IMR-90 (cell line): ENCODE data around the gene SLAMF1. TPM values are rescaled to one million over a fixed set of nuclear protein-coding genes. Genes with fewer than 3 reads are reported as not detected.

Experiments used
- ATAC-seq: fragments of 200-7000 bp; cut with Tn5 transposase; 2 replicates; pipeline ENCODE4 v1.9.1; 2020; ENCODE audit warnings: low read depth, mild to moderate bottlenecking, moderate library complexity
- BruUV-seq: library from RNA; stranded (reverse); fragments of 400-500 nt; replicated peaks from 2 replicates; lab custom pipeline; 2021; lab: Mats Ljungman, UMichigan
- CTCF ChIA-PET: fragments of 300-600 bp; formaldehyde crosslinking; extraction: SDS; loops from one replicate; lab custom pipeline; 2021; ENCODE audit warnings: antibody characterized with exemption; lab: Yijun Ruan, JAX
- POLR2A ChIA-PET: fragments of 300-600 bp; sonication (Branson Sonifier 250); formaldehyde crosslinking; loops from one replicate; lab custom pipeline; 2022; ENCODE audit warnings: antibody characterized with exemption; ENCODE audit not compliant: unreplicated experiment; lab: Charles Lee
- DNase-seq: peaks from one replicate; pipeline ENCODE4 v3.0.0; 2013
- H2AFZ ChIP-seq: replicated peaks from 2 replicates; pipeline ENCODE3; 2013; ENCODE audit warnings: low read length, mild to moderate bottlenecking; ENCODE audit not compliant: poor library complexity
- H2AK5ac ChIP-seq: 2 replicates; pipeline ENCODE4 v1.6.1; 2013; ENCODE audit warnings: low read depth, low read length, inconsistent platforms
- H2AK9ac ChIP-seq: replicated peaks from 2 replicates; pipeline ENCODE3; 2013; ENCODE audit warnings: mild to moderate bottlenecking, low read depth, low read length, moderate library complexity; ENCODE audit not compliant: poor library complexity
- H2BK120ac ChIP-seq: 2 replicates; pipeline ENCODE4 v1.6.1; 2013; ENCODE audit warnings: low read depth, low read length, inconsistent platforms
- H2BK15ac ChIP-seq: 3 replicates; pipeline ENCODE4 v1.6.1; 2013; ENCODE audit warnings: low read depth, low read length, inconsistent platforms
- H2BK20ac ChIP-seq: 2 replicates; pipeline ENCODE4 v1.6.1; 2013; ENCODE audit warnings: low read depth, mild to moderate bottlenecking, inconsistent platforms, low read length, moderate library complexity
- H2BK5ac ChIP-seq: 2 replicates; pipeline ENCODE4 v1.6.1; 2013; ENCODE audit warnings: mild to moderate bottlenecking, low read depth, low read length, inconsistent platforms; ENCODE audit not compliant: poor library complexity, severe bottlenecking
- H3K14ac ChIP-seq: replicated peaks from 2 replicates; pipeline ENCODE4 v1.6.1; 2013; ENCODE audit warnings: low read depth, low read length, inconsistent platforms
- H3K18ac ChIP-seq: 2 replicates; pipeline ENCODE4 v1.6.1; 2013; ENCODE audit warnings: low read depth, low read length, control low read depth
- H3K23ac ChIP-seq: 2 replicates; pipeline ENCODE4 v1.6.1; 2013; ENCODE audit warnings: low read depth, low read length, inconsistent platforms
- H3K27ac ChIP-seq: 2 replicates; pipeline ENCODE4 v1.5.1; 2013; ENCODE audit warnings: mild to moderate bottlenecking, control low read depth, low read length; ENCODE audit not compliant: insufficient read depth
- H3K27me3 ChIP-seq: 2 replicates; pipeline ENCODE4 v1.6.1; 2013; ENCODE audit warnings: low read length; ENCODE audit not compliant: control insufficient read depth, insufficient read depth
- H3K36me3 ChIP-seq: 2 replicates; pipeline ENCODE4 v1.6.1; 2013; ENCODE audit warnings: low read length, mixed read lengths; ENCODE audit not compliant: control insufficient read depth, insufficient read depth
- H3K4ac ChIP-seq: 2 replicates; pipeline ENCODE4 v1.6.1; 2013; ENCODE audit warnings: low read depth, low read length, inconsistent platforms
- H3K4me1 ChIP-seq: 2 replicates; pipeline ENCODE4 v1.6.1; 2013; ENCODE audit warnings: low read length, mixed read lengths; ENCODE audit not compliant: control insufficient read depth, insufficient read depth
- H3K4me2 ChIP-seq: 2 replicates; pipeline ENCODE4 v1.6.1; 2013; ENCODE audit warnings: low read depth, mild to moderate bottlenecking, control low read depth, low read length, moderate library complexity
- H3K4me3 ChIP-seq: 2 replicates; pipeline ENCODE4 v1.5.1; 2013; ENCODE audit warnings: low read depth, mild to moderate bottlenecking, control low read depth, low read length, moderate library complexity; ENCODE audit not compliant: insufficient read depth
- H3K56ac ChIP-seq: 2 replicates; pipeline ENCODE4 v1.6.1; 2013; ENCODE audit warnings: low read length, inconsistent platforms; ENCODE audit not compliant: insufficient read depth; ENCODE audit errors: extremely low read depth
- H3K79me1 ChIP-seq, 2 experiments: 2 replicates each; pipeline ENCODE4 v1.6.1; 2013; ENCODE audit warnings: low read length in 2 of 2, inconsistent platforms in 1 of 2, low read depth in 1 of 2
- H3K9ac ChIP-seq: 2 replicates; pipeline ENCODE4 v1.6.1; 2013; ENCODE audit warnings: low read depth, low read length, control low read depth
- H3K9me1 ChIP-seq: 2 replicates; pipeline ENCODE4 v1.6.1; 2013; ENCODE audit warnings: low read length, inconsistent platforms; ENCODE audit not compliant: insufficient read depth
- H3K9me3 ChIP-seq: 2 replicates; pipeline ENCODE4 v1.6.1; 2013; ENCODE audit warnings: low read length; ENCODE audit not compliant: control insufficient read depth, insufficient read depth
- H4K20me1 ChIP-seq: 2 replicates; pipeline ENCODE4 v1.6.1; 2013; ENCODE audit warnings: low read length, inconsistent platforms; ENCODE audit not compliant: insufficient read depth
- H4K5ac ChIP-seq: 2 replicates; pipeline ENCODE4 v1.6.1; 2013; ENCODE audit warnings: mild to moderate bottlenecking, low read depth, low read length, control low read depth
- H4K8ac ChIP-seq, 2 experiments: 2 replicates each; pipeline ENCODE4 v1.6.1; 2013; ENCODE audit warnings: low read depth in 2 of 2, low read length in 2 of 2, control low read depth in 1 of 2, inconsistent platforms in 1 of 2
- H4K91ac ChIP-seq: 2 replicates; pipeline ENCODE4 v1.6.1; 2013; ENCODE audit warnings: low read depth, low read length, inconsistent platforms; ENCODE audit not compliant: insufficient read depth
- BHLHE40 ChIP-seq: fragments of 150-350 bp; IDR thresholded peaks from 2 replicates; pipeline ENCODE4 v1.6.1; 2016; ENCODE audit warnings: mild to moderate bottlenecking, low read depth, low read length
- CEBPB ChIP-seq: IDR thresholded peaks from 2 replicates; pipeline ENCODE4 v1.6.1; 2012; ENCODE audit warnings: low read depth, low read length, improper control_type of control experiment
- CHD1 ChIP-seq: IDR thresholded peaks from 2 replicates; pipeline ENCODE4 v1.6.1; 2012; ENCODE audit warnings: low read depth, low read length, improper control_type of control experiment
- CTCF ChIP-seq: conservative IDR thresholded peaks from 2 replicates; pipeline ENCODE4 v1.5.1; 2012; ENCODE audit warnings: mild to moderate bottlenecking, low read depth, low read length, improper control_type of control experiment
- ELK1 ChIP-seq: fragments of 150-350 bp; IDR thresholded peaks from 2 replicates; pipeline ENCODE4 v1.6.1; 2016; ENCODE audit warnings: low read depth, mild to moderate bottlenecking, low read length, moderate library complexity, borderline replicate concordance
- FOS ChIP-seq: fragments of 150-350 bp; IDR thresholded peaks from 2 replicates; pipeline ENCODE4 v1.6.1; 2016; ENCODE audit warnings: low read depth, low read length
- MAFK ChIP-seq: IDR thresholded peaks from 2 replicates; pipeline ENCODE4 v1.6.1; 2012; ENCODE audit warnings: low read depth, low read length, improper control_type of control experiment
- MAZ ChIP-seq: IDR thresholded peaks from 2 replicates; pipeline ENCODE4 v1.6.1; 2012; ENCODE audit warnings: low read depth, mild to moderate bottlenecking, low read length, improper control_type of control experiment, moderate library complexity, borderline replicate concordance
- MXI1 ChIP-seq: IDR thresholded peaks from 2 replicates; pipeline ENCODE4 v1.6.1; 2012; ENCODE audit warnings: low read depth, mild to moderate bottlenecking, low read length, moderate library complexity, borderline replicate concordance
- NFE2L2 ChIP-seq: fragments of 150-350 bp; IDR thresholded peaks from 2 replicates; pipeline ENCODE4 v1.6.1; 2016; ENCODE audit warnings: low read depth, mild to moderate bottlenecking, low read length
- RAD21 ChIP-seq: IDR thresholded peaks from 2 replicates; pipeline ENCODE4 v1.6.1; 2012; ENCODE audit warnings: low read length, improper control_type of control experiment
- RCOR1 ChIP-seq: IDR thresholded peaks from 2 replicates; pipeline ENCODE4 v1.6.1; 2012; ENCODE audit warnings: mild to moderate bottlenecking, low read length, improper control_type of control experiment; ENCODE audit not compliant: insufficient replicate concordance
- RFX5 ChIP-seq: IDR thresholded peaks from 2 replicates; pipeline ENCODE4 v1.8.0; 2012; ENCODE audit warnings: low read depth, mild to moderate bottlenecking, low read length, moderate library complexity
- SMC3 ChIP-seq: fragments of 150-350 bp; IDR thresholded peaks from 2 replicates; pipeline ENCODE4 v1.6.1; 2016; ENCODE audit warnings: low read depth, mild to moderate bottlenecking, antibody characterized with exemption, low read length, moderate library complexity
- USF2 ChIP-seq: fragments of 150-350 bp; IDR thresholded peaks from 2 replicates; pipeline ENCODE4 v1.6.1; 2017; ENCODE audit warnings: mild to moderate bottlenecking, antibody characterized with exemption, low read length, low read depth
- WGBS, 2 experiments: methylation state at CpG; one replicate each; pipeline versions ENCODE4 v1.1.5 to v1.1.7; 2013; ENCODE audit warnings: missing lambda C conversion rate in 2 of 2; ENCODE audit not compliant: insufficient read length in 1 of 2; ENCODE audit errors: extremely low coverage in 2 of 2; 5-methylcytosine and 5-hydroxymethylcytosine counted together
- dilution Hi-C: fragments of 300-500 bp; cut with HindIII; formaldehyde crosslinking; loops from one replicate; pipeline ENCODE4 v1.14.3; 2018; ENCODE audit warnings: low sequenced_read_pairs; ENCODE audit not compliant: unreplicated experiment
- in situ Hi-C: fragments of 300-500 bp; cut with MboI; formaldehyde crosslinking; loops from 3 replicates; pipeline ENCODE4 v1.14.3; 2019; ENCODE audit warnings: low sequenced_read_pairs, inconsistent platforms, mixed read lengths
- intact Hi-C: fragments of 100-400 bp; cut with micrococcal nuclease; formaldehyde crosslinking; loops from 2 replicates; pipeline ENCODE4 v1.10.0; 2022
- polyA plus RNA-seq, 3 experiments: library from polyadenylated mRNA; depleted of rRNA; stranded (reverse); fragments of >200 nt; gene quantifications; 2 replicates each; pipeline ENCODE4 v1.2.3, GENCODE V29; 2012; ENCODE audit warnings: low replicate concordance in 1 of 3
- total RNA-seq: library from RNA; depleted of rRNA; stranded (reverse); fragments of >200 nt; gene quantifications from 2 replicates; pipeline ENCODE4 v1.2.3, GENCODE V29; 2012

Gene SLAMF1
- total and polyA plus RNA-seq, 2 of the 4 experiments (the other 2 are of a cell fraction): not detected

- H2AK9ac ChIP-seq: no peak overlapping the region
- H4K20me1 ChIP-seq: no peaks in the 10 kb centered on the region
- ChIA-PET POLR2A (no interaction called here), CTCF (interaction anchor here (1.4 kb wide), 1 partner anchor 506 kb away, joined by 3 read pairs; no protein-coding TSS in a partner anchor)
- DNase-seq: no peak
- H3K23ac ChIP-seq: no peak overlapping the region
- H2BK20ac ChIP-seq: no peak overlapping the region
- H3K36me3 ChIP-seq: no peaks in the 10 kb centered on the region
- intact Hi-C loops (loop anchor here (1.0 to 2.0 kb wide), 2 partner anchors 63 to 179 kb away; no protein-coding TSS in a partner anchor), in situ Hi-C loops (loop anchor here (5.0 to 25.0 kb wide), 2 partner anchors 180 to 420 kb away; partner anchors contain the start of gene CASQ1), dilution Hi-C loops (no loop called here)
- no peak overlapping the region for H3K9ac ChIP-seq
- H2BK120ac ChIP-seq: no peak overlapping the region
- no peak overlapping the region for H4K5ac ChIP-seq
- ATAC-seq: no peak
- no peaks in the 10 kb centered on the region for H3K9me3 ChIP-seq
- H2BK5ac ChIP-seq: no peak overlapping the region
- no peaks in the 10 kb centered on the region for H3K79me1 ChIP-seq
- H2BK15ac ChIP-seq: no peak overlapping the region
- H3K4me2 ChIP-seq: no peak overlapping the region
- no peaks in the 10 kb centered on the region; the same call in 1 of the 2 replicates for H3K27me3 ChIP-seq
- BruUV-seq: no TSS peak
- no peak overlapping the region for H3K4ac ChIP-seq
- no peak overlapping the region for H2AFZ ChIP-seq
- no peak overlapping the region for H4K91ac ChIP-seq
- no peak overlapping the region for H3K14ac ChIP-seq
- H2AK5ac ChIP-seq: no peak overlapping the region
- H3K18ac ChIP-seq: no peak overlapping the region
- WGBS, 2 experiments: no CpG with 5 or more reads among the region's 1 CpG
- no peak overlapping the region for H3K27ac ChIP-seq
- H3K56ac ChIP-seq: no peak overlapping the region
- TF ChIP-seq CEBPB: no peak
- no peak for TF ChIP-seq USF2
- TF ChIP-seq MAZ: no peak
- no peak for TF ChIP-seq RFX5
- TF ChIP-seq MXI1: no peak
- no peak for TF ChIP-seq BHLHE40
- no peak for TF ChIP-seq RCOR1
- TF ChIP-seq MAFK: no peak
- TF ChIP-seq CTCF: no peak
- TF ChIP-seq CHD1: no peak
- no peak for TF ChIP-seq SMC3
- no peak for TF ChIP-seq RAD21
- no peak for TF ChIP-seq NFE2L2
- TF ChIP-seq FOS: no peak
- TF ChIP-seq ELK1: no peak
- no peaks in the 10 kb centered on the region for H3K4me1 ChIP-seq
- no peak overlapping the region for H3K4me3 ChIP-seq
- H4K8ac ChIP-seq: no peak overlapping the region
- no peaks in the 10 kb centered on the region for H3K9me1 ChIP-seq
Measured at GRCh38 chr1:160607672-160608032, 39.2 kb downstream of the SLAMF1 start.
